VCaP (cell line): Measurements from ENCODE around the gene SDHAF2.
"Not testable (repeated sequence)": the region's sequence is repeated elsewhere in the genome, so short reads cannot be mapped to it uniquely, and the experiment has no call there.

Experiments used
- H3K27ac ChIP-seq: fragments of 450-650 bp; 2 replicates; pipeline ENCODE4 v1.5.1; 2017
- CTCF ChIP-seq: fragments of 450-650 bp; conservative IDR thresholded peaks from 2 replicates; pipeline ENCODE4 v1.5.1; 2017; ENCODE audit warnings: mild to moderate bottlenecking, moderate library complexity

Gene SDHAF2

DNA sequence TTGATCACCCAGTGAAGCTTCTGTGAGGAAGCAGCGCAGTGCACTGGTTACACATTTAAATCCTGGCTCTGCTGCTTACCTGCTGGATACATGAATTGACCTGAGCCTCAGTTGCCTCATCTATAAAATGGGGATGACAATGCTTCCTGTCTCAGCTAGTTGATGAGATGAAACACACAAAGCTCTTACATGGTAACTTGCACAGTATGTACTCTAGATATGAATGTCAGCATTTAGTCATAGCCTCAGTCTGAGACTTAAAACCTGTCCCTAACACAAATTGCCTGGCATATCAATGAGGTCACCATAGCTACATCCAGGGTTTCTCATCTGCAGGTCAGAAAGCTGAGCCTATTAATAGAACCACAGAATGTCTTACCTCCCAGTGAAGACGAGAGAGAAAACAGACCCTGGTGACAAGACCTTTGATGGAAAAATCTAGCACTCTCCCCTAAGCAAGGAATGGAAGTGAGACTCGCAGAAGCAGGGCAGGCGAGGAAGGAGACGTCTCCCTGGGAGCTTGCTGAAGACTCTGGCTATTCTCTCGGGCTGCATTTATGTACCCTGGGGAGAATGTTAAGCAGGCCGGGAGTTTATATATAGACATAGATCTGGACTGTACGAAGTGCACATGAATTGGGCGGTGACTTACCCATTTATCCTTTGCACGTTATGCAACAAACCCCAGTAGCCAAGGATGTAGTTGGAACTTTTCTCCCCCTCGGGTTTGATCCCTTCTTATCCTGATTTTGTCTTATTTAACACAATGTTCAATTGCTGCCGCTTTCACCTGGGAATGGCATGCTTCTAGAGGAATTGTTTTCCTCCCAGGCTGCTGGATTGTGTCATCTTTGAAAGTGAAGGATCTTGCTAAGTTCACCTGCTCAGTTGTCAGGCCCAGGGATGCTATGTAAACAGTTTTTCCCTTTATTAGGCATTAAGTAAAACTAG lies 18.0 kb downstream of the SDHAF2 start:
- no peak for TF ChIP-seq CTCF

GRCh38 chr11:61448552-61448927 lies 18.6 kb downstream of the SDHAF2 start:
- TF ChIP-seq CTCF: no peak
- no peak overlapping the region for H3K27ac ChIP-seq

More for the DNA sequence above, 18.0 kb downstream of the SDHAF2 start:
- no peak overlapping the region for H3K27ac ChIP-seq

DNA sequence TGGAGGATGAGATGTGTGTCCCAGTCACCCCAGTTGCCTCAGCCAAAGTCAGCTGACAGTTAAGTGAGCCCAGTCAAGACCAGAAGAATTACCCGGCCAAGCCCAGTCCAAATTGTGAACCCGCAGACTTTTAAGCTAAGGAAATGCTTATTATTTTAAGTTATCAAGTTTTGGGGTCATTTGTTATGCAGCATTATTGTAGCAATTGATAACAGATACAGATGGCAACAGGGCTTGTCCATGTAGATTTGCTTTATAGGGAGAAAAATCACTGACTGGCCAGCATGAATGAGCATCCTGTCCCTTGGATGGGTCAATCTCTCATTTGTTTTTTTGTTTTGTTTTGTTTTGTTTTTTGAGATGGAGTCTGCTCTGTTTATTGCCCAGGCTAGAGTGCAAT lies 22.9 kb downstream of the SDHAF2 start:
- H3K27ac ChIP-seq: no peak overlapping the region; the same call in 1 of the 2 replicates
- TF ChIP-seq CTCF: no peak

DNA sequence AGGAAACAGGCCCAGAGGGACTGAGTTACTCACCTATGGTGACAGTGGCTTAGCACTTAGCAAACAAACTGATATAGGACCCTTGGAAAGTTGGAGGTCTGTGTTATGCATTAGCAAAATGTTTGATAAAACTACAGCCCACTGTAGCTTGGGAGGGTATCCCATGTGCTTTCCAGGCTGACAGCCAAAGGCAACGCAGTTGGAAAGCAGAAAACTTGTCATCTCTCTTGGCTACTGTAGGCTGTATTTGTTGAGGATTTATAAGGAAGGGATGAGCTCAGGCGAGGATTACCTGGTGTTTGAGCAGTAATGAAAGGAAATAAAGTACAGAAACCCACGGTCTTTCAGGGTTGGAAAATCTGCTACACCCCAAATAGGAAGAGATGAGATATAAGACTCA lies 23.8 kb downstream of the SDHAF2 start:
- no peak overlapping the region; the same call in 1 of the 2 replicates for H3K27ac ChIP-seq
- TF ChIP-seq CTCF: no peak

DNA sequence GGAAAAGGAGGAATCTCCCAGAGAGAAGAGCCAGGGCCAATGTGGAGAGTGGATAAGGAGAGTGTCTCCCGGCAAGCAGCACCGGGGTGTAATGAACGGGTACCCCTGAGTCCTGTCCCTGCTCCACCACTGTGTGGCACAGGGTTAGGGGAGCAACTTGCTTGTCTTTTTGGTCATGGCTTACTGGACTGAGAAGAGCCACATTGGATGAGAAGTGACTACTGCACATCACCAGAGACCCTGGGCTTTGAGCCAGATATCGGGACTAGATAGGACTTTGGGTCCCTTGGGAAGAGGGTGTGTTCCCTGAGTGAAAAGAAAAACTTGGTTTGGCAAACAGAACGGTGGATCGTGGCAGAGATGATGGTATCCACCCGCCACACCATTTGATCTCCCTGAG lies 24.6 kb downstream of the SDHAF2 start:
- TF ChIP-seq CTCF: no peak
- no peak overlapping the region for H3K27ac ChIP-seq

GRCh38 chr11:61460474-61460881 lies 30.6 kb downstream of the SDHAF2 start:
- no peak overlapping the region for H3K27ac ChIP-seq
- TF ChIP-seq CTCF: no peak

GRCh38 chr11:61460986-61461385 lies 31.1 kb downstream of the SDHAF2 start:
- TF ChIP-seq CTCF: no peak
- no peak overlapping the region for H3K27ac ChIP-seq

- H3K27ac ChIP-seq: not testable (repeated sequence)
These were observed 37.7 kb downstream of the SDHAF2 start for GRCh38 chr11:61467602-61468001.
